Panc1 (cell line): ENCODE measurements around the gene FBXL15. TPM values are rescaled to one million over a fixed set of nuclear protein-coding genes. Genes with fewer than 3 reads are reported as not detected.

Experiments used
- ATAC-seq: fragments of 200-7000 bp; cut with Tn5 transposase; 2 replicates; pipeline ENCODE4 v1.9.1; 2020; ENCODE audit warnings: mild to moderate bottlenecking, moderate library complexity
- BruUV-seq: library from RNA; stranded (reverse); fragments of 400-500 nt; replicated peaks from 2 replicates; lab custom pipeline; 2021; lab: Mats Ljungman, UMichigan
- CTCF ChIA-PET: fragments of 300-600 bp; sonication (Branson Sonifier 250); formaldehyde crosslinking; loops from one replicate; lab custom pipeline; 2022; ENCODE audit warnings: antibody characterized with exemption; lab: Charles Lee
- POLR2A ChIA-PET: fragments of 300-600 bp; sonication (Branson Sonifier 250); formaldehyde crosslinking; loops from one replicate; lab custom pipeline; 2022; ENCODE audit warnings: antibody characterized with exemption; lab: Charles Lee
- DNase-seq: peaks from one replicate; pipeline ENCODE4 v3.0.0-alpha.2; 2010; ENCODE audit warnings: low read depth, low spot score
- H3K27ac ChIP-seq: 2 replicates; pipeline ENCODE4 v1.5.1; 2011; ENCODE audit warnings: mild to moderate bottlenecking, low read length, inconsistent platforms
- H3K27me3 ChIP-seq: fragments of 200-500 bp; sonication (Bioruptor generic); 2 replicates; pipeline ENCODE4 v1.6.0; 2014; ENCODE audit warnings: low read length, inconsistent platforms; ENCODE audit not compliant: control insufficient read depth, insufficient read depth
- H3K36me3 ChIP-seq: fragments of 200-500 bp; sonication (Bioruptor generic); 2 replicates; pipeline ENCODE4 v1.5.1; 2014; ENCODE audit warnings: inconsistent platforms, mild to moderate bottlenecking, low read length, moderate library complexity; ENCODE audit not compliant: control insufficient read depth, insufficient read depth
- H3K4me1 ChIP-seq: 2 replicates; pipeline ENCODE4 v1.5.1; 2011; ENCODE audit warnings: inconsistent platforms, mild to moderate bottlenecking, low read length, moderate library complexity; ENCODE audit not compliant: control insufficient read depth, insufficient read depth
- H3K4me3 ChIP-seq, 2 experiments: 2 replicates each; pipeline ENCODE4 v1.5.1; 2011 to 2012; ENCODE audit warnings: low read depth in 2 of 2, low read length in 2 of 2, mild to moderate bottlenecking in 2 of 2, inconsistent platforms in 1 of 2, moderate library complexity in 1 of 2
- H3K9me3 ChIP-seq: fragments of 200-500 bp; sonication (Bioruptor generic); 2 replicates; pipeline ENCODE4 v1.5.1; 2014; ENCODE audit warnings: low read depth, mild to moderate bottlenecking, inconsistent platforms, low read length, moderate library complexity; ENCODE audit not compliant: control insufficient read depth, insufficient read depth
- POLR2AphosphoS5 ChIP-seq: IDR thresholded peaks from 2 replicates; pipeline ENCODE4 v1.6.1; 2012; ENCODE audit warnings: mild to moderate bottlenecking, low read depth, low read length, moderate library complexity
- SIN3A ChIP-seq: IDR thresholded peaks from 2 replicates; pipeline ENCODE4 v1.6.1; 2012; ENCODE audit warnings: low read depth, mild to moderate bottlenecking, low read length, moderate library complexity, borderline replicate concordance; ENCODE audit not compliant: insufficient read depth
- TCF7L2 ChIP-seq: IDR thresholded peaks from 2 replicates; pipeline ENCODE4 v1.6.1; 2011; ENCODE audit warnings: mild to moderate bottlenecking, low read depth, low read length, inconsistent platforms
- in situ Hi-C: cut with HindIII; loops from 2 replicates; pipeline ENCODE4 v1.10.0; 2016; ENCODE audit warnings: low sequenced_read_pairs, low pct_unique_long_range_greater_than_20kb
- intact Hi-C: fragments of 100-400 bp; cut with micrococcal nuclease; formaldehyde crosslinking; loops from one replicate; pipeline ENCODE4 v1.10.0; 2022; ENCODE audit not compliant: unreplicated experiment
- total RNA-seq: library from RNA; stranded (reverse); gene quantifications from one replicate; pipeline ENCODE4 v1.2.1, GENCODE V29; 2021; ENCODE audit not compliant: unreplicated experiment
- TF ChIP-seq, protein P1 (sequence below): fragments of 450-650 bp; IDR thresholded peaks from 2 replicates; pipeline ENCODE4 v1.5.1; 2017; ENCODE audit warnings: mild to moderate bottlenecking
- TF ChIP-seq, protein P2 (sequence below), 2 experiments: IDR thresholded peaks; 2 replicates each; pipeline ENCODE4 v1.6.1; 2011 to 2012; ENCODE audit warnings: low read depth in 2 of 2, control low read depth in 1 of 2, low read length in 1 of 2, mild to moderate bottlenecking in 1 of 2, moderate library complexity in 1 of 2; ENCODE audit not compliant: insufficient read depth in 1 of 2

The FBXL15 gene
- total RNA-seq, 1 experiment from 2014 or later: 7.9 TPM

DNA sequence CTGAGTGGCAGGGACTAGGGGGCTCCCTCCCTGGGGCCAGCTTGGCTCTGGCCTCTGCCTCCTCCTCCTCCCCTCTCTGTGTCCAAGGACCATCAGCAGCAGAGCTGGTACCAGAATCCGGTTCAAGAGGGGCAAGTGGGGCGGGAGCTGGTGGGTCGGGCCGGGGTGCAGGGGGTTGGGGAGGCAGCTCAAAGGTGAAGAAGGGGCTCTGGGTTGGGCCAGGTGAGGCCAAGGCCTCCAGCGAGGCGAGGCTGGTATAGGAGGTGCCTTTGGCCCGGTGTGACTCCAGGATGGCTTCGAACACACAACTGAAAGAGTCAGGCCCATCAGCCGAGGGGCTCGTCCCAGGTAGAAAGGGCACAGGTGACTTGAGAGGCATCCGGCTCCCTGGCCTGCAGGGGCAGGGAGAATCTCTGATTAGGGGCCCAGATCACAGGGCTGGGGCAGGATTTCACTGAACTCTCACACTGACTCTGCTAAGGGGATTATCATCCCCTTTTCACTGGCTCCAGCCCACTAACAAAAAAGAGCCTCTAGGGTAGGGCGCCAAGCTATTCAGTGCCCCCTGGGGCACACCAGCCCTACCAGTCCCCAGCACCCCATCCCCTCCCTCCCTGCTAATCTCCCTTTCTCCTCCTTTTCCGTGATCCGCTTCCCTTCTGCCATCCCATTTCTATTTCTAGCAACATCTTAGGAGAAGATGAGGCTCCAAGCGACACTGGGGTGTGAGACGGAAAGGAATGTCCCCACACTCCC lies 6.7 kb upstream of the FBXL15 start:
- intact Hi-C loops (no loop called here), in situ Hi-C loops (no loop called here)
- TF ChIP-seq SIN3A (no peak), POLR2AphosphoS5 (no peak), TCF7L2 (no peak)
- TF ChIP-seq, protein P1, sequence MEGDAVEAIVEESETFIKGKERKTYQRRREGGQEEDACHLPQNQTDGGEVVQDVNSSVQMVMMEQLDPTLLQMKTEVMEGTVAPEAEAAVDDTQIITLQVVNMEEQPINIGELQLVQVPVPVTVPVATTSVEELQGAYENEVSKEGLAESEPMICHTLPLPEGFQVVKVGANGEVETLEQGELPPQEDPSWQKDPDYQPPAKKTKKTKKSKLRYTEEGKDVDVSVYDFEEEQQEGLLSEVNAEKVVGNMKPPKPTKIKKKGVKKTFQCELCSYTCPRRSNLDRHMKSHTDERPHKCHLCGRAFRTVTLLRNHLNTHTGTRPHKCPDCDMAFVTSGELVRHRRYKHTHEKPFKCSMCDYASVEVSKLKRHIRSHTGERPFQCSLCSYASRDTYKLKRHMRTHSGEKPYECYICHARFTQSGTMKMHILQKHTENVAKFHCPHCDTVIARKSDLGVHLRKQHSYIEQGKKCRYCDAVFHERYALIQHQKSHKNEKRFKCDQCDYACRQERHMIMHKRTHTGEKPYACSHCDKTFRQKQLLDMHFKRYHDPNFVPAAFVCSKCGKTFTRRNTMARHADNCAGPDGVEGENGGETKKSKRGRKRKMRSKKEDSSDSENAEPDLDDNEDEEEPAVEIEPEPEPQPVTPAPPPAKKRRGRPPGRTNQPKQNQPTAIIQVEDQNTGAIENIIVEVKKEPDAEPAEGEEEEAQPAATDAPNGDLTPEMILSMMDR: no peak
- TF ChIP-seq, protein P2, sequence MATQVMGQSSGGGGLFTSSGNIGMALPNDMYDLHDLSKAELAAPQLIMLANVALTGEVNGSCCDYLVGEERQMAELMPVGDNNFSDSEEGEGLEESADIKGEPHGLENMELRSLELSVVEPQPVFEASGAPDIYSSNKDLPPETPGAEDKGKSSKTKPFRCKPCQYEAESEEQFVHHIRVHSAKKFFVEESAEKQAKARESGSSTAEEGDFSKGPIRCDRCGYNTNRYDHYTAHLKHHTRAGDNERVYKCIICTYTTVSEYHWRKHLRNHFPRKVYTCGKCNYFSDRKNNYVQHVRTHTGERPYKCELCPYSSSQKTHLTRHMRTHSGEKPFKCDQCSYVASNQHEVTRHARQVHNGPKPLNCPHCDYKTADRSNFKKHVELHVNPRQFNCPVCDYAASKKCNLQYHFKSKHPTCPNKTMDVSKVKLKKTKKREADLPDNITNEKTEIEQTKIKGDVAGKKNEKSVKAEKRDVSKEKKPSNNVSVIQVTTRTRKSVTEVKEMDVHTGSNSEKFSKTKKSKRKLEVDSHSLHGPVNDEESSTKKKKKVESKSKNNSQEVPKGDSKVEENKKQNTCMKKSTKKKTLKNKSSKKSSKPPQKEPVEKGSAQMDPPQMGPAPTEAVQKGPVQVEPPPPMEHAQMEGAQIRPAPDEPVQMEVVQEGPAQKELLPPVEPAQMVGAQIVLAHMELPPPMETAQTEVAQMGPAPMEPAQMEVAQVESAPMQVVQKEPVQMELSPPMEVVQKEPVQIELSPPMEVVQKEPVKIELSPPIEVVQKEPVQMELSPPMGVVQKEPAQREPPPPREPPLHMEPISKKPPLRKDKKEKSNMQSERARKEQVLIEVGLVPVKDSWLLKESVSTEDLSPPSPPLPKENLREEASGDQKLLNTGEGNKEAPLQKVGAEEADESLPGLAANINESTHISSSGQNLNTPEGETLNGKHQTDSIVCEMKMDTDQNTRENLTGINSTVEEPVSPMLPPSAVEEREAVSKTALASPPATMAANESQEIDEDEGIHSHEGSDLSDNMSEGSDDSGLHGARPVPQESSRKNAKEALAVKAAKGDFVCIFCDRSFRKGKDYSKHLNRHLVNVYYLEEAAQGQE (IDR thresholded peaks at IDR 0.05; ENCODE audit: insufficient read depth in 1 of 2, low read depth in 2 of 2, low read length in 1 of 2): no peak
- POLR2A ChIA-PET: no interaction called here
- Histone ChIP-seq H3K9me3 (no peaks in the 10 kb centered on the region), H3K4me3 (no peak overlapping the region), H3K27me3 (0 out of 2 replicates have a peak, but pooled peaks cover 2% of the 10 kb centered on the region), H3K36me3 (no peaks in the 10 kb centered on the region; the same call in 1 of the 2 replicates), H3K27ac (no peak overlapping the region), H3K4me1 (peaks cover 8% of the 10 kb centered on the region)
- BruUV-seq: no TSS peak
- no peak for ATAC-seq
- CTCF ChIA-PET: no interaction called here
- no peak for DNase-seq

DNA sequence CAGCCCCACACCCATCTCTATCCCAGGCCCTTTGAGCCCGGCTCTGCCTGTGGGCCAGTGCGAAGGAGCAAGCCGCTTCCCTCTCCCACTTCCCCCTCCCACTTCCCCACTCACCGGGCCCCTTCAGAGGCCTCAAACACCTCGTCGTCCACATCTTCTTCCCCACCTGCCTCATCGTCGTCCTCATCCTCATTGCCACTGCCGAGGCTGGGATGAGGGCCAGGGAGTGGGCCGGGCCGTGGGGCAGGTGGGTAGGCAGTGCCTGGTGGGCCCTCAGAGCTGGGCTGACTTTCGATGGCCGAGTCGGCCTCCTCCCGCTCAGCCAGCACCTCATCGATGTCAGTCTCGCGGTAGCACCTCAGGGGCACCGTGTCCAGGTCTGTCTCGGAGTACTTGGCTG lies 5.9 kb upstream of the FBXL15 start:
- Histone ChIP-seq H3K36me3 (no peaks in the 10 kb centered on the region; the same call in 1 of the 2 replicates), H3K9me3 (no peaks in the 10 kb centered on the region), H3K27me3 (0 out of 2 replicates have a peak, but pooled peaks cover 2% of the 10 kb centered on the region), H3K4me1 (peaks cover 8% of the 10 kb centered on the region), H3K4me3 (no peak overlapping the region), H3K27ac (no peak overlapping the region)
- ATAC-seq: no peak
- intact Hi-C loops: no loop called here
- BruUV-seq: no TSS peak
- in situ Hi-C loops: no loop called here
- no peak for DNase-seq
- ChIA-PET POLR2A (no interaction called here), CTCF (interaction anchor here (0.7 kb wide), 1 partner anchor 185 kb away, joined by 4 read pairs; no protein-coding TSS in a partner anchor)
- TF ChIP-seq, protein P2 (IDR thresholded peaks at IDR 0.05; ENCODE audit: insufficient read depth in 1 of 2, low read depth in 2 of 2, low read length in 1 of 2): no peak
- TF ChIP-seq, protein P1: no peak
- no peak for TF ChIP-seq POLR2AphosphoS5
- no peak for TF ChIP-seq TCF7L2
- no peak for TF ChIP-seq SIN3A
